Effector CD4-positive, alpha-beta T cell (primary cell): ENCODE data around the gene SND1.

ENCODE experiments used
- DNase-seq: peaks from one replicate; pipeline ENCODE4 v3.0.0-alpha.2; 2020

SND1 gene

DNA sequence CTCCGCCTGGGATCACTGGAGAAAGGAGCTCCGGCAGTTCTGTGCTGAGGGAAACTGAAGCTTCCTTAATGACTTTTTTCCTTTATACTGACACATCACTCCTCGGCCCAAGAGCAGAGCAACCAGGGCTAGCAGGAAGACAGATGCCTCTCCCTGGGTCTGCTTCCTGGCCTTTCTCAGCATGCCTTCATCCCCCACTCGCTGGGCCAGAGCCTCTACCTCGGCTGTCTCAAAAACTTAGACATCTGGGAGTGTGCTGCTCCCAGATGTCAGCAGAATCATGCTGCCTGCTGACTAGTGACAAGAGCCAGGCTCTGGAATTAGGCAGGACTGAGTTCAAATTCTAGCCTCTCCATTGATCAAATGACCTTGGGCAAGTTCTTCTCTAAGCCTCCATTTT is 403.6 kb downstream of the SND1 start:
- DNase-seq, result no peak

DNA sequence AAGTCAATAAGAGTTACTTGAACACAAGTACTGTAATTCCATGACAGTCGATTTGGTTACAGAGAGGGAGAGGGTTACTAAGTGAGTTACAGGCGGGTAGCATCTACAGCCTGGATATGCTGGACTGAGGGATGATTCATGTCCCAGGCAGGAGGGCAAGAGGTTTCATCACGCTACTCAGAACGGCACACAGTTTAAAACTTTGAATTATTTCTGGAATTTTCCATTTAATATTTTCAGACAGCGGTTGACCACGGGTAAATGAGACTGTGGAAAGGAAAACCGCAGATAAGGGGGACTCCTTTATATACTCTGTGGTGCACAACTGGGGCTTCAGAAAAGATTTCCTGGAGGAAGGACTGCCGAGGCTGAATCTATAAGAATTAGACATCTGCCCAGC is 404.9 kb downstream of the SND1 start:
- no peak for DNase-seq

- DNase-seq, result no peak
Measured at GRCh38 chr7:128057909-128058308, 405.9 kb downstream of the SND1 start.

DNA sequence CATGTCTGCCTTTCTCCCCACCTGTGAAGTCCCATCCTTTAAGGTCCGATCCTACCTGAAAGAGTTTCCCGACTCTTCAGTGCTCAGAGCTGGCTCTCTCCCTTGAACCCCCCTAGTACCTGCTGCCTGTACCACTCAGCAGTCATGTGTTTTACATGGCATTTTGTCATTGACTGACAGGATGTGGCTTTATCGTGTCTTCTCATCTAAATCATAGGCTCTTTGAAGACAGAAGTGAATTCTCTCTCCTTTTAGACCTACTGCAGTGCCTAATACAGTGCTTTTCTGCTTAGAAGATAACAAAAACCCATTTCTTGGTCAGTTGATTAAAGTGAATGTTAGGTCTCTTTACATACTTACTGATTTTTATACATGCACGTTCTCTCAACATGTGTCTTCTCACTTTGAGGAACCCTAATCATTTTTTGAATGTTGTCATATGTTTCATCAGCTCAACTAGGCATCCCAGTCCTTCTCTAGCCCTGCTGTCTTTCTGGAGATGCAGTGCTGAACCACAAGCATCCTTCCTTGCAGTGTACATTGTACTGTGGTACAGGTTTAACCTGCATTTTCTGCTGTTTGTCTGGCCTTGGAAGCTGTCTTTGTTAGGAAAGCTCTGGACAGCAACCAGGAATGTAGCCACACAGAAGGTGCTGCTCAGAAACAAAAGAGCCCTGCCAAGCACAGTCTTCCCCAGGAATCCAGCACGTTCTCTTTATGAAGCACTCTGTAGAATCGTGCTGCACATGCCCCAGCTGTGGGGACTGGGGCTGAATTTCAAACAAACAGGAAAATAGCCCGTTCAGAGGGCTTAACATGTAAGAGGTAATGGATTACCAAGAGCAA is 407.4 kb downstream of the SND1 start:
- DNase-seq, result no peak

DNA sequence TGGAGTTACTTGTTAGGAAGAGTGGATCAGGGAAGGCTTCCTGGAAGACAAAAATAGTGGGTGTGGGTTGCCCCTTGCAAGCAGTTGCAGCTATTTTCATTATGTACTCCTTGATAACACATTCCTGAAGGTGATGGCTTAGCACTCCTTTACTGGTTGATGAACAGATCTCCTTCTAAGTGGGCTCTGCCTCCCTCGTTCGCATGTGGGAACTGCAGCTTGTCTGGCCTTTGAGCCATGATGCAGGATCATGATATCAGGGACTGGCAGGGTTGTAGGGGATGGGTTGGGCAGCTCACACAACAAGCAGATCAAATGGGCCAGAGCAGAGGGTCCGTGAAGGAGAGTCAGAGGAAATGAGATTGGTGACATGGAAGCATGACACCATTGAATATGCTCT is 408.0 kb downstream of the SND1 start:
- DNase-seq, result no peak

DNA sequence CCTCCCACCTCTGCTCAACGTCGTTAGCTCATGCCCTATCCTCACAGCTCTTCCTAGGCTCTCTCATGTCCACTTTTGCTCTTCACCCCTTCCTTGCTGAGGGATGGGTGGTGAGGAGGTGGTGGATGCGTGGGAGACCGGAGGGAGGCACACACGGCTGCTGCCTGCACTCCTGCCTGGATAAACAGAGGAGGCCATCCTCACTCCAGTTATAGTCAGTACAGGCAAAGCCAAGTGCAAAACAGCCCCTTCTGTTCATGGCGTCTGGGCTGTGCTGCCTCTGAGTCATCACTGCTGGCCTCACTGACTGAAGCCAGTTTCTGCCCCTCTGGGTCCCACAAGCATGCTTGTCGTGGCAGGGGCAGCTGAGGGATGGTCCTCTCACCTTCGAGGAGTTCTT is 411.1 kb downstream of the SND1 start:
- no peak for DNase-seq

GRCh38 chr7:128065872-128066271 is 413.9 kb downstream of the SND1 start:
- no peak for DNase-seq

GRCh38 chr7:128066395-128066794 is 414.4 kb downstream of the SND1 start:
- no peak for DNase-seq

DNA sequence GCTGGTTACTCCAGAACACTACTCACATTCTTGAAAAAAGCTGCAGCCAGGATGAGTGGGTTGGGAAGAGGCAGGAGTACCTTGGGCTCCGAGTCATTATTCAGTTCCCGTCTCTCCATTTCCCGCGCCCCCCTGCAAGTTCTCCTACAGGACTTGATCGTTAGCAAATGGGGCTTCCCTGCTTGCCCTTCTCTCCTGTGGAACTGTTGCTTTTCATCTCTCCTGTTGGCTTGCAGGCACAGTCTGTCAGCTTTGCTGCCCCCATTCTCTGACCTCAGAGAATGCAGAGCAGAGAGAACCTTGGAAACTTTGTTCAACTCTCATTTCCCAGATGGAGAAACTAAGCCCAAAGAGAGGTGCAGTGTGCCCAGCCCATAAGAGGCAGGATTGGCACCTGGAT is 414.9 kb downstream of the SND1 start:
- no peak for DNase-seq

GRCh38 chr7:128067983-128068382 is 416.0 kb downstream of the SND1 start:
- no peak for DNase-seq

DNA sequence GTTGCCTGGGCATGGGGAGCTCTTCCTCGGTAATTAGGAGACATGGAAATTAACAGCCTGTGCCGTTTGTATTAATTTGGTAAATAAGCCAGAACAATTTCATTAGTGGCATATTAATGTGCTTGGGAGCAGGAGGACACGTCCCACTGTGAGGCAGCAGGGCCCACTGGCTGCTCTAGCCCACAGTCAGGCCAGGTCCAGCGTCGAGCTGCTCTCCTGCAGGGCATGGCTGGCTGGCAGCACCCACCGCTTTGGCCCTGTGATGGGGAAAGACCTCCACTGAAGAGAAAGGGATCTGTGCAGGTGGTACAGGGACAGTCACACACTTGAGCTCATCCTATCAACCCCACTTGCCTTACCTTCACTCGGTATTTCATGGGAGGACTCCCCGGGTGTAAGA is 416.8 kb downstream of the SND1 start:
- DNase-seq, result no peak

- no peak for DNase-seq
Measured at GRCh38 chr7:128069373-128070364, 417.7 kb downstream of the SND1 start.

- no peak for DNase-seq
Measured at GRCh38 chr7:128071376-128071775, 419.4 kb downstream of the SND1 start.

- DNase-seq, result no peak
Measured at GRCh38 chr7:128071801-128072200, 419.8 kb downstream of the SND1 start.

DNA sequence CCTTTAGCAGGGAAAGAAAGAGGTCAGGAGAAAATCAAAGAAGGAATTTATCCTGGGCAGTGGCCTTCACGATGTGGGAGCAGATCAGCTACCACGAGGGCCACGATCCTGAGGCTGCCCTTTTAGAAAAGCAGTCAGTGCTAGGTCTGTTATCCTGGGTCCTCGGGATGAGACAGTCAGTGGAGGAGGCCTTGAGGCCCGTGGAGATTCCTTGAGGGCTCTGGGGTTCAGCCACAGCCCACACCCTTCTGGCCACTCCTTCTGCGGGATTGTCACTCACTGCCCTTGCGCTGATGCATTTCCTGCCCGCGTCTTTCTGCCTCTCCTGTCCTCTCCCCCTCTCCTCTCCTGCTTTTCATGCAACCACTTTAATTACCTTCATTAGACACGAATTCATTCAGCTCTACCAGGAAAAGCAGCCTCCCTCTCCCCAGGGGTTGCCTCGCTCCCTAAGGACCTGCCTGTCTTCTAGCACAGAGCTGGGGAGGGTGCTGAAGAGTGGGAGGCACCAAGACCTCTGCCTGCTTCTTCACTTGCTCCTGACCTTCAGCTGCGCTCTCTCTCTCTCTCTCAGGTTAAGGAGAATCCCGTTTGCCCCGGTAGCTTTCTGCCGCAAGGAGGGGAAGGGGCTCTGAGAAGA is 421.8 kb downstream of the SND1 start:
- no peak for DNase-seq

- DNase-seq, result no peak
Measured at GRCh38 chr7:128074336-128074735, 422.3 kb downstream of the SND1 start.

DNA sequence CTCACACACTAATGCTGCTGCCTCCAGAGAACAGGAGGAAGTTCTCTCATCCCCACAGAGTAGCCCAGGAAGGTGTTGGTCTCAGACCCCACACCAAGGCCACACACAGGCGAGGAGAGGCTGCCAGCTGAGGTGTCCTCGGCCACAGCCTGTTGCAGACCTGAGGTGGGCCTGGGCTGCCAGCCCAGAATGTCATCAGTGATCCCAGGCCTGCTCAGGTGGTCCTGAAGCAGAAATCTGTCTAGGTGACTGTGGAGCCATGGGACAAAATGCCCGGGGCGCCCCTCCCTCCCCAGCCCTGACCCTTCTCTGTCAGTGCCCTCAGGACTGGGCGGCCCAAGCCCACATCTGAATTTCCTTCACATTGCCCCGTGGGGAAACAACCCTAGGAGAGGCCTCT is 422.7 kb downstream of the SND1 start:
- DNase-seq, result no peak

GRCh38 chr7:128075242-128076095 is 423.5 kb downstream of the SND1 start:
- no peak for DNase-seq

GRCh38 chr7:128076196-128076795 is 424.3 kb downstream of the SND1 start:
- DNase-seq, result no peak

- no peak for DNase-seq
Measured at GRCh38 chr7:128076796-128077271, 424.8 kb downstream of the SND1 start.

DNA sequence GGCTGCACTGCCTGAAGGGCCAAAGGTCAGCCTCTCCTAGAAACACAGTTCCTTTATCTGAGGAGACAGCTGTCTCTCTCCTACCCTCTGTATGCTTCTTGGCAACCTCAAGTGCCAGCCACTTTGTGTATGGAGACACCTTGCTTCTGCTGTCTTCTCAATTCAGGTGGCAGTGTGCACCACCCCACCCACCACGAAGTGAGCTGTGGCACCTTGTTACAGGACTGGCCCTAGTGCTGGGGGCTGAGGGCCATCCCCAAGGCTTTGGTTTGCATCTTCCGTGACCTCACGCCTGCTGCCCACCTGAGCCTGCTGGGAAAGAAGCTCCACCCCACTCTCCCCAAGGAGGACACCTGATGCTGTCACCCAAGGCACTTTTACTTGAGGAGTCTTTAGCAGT is 426.3 kb downstream of the SND1 start:
- DNase-seq, result no peak

GRCh38 chr7:128080169-128080568 is 428.2 kb downstream of the SND1 start:
- DNase-seq, result no peak
